Stimulated activated CD8-positive, alpha-beta memory T cell treated with anti-CD3 and anti-CD28 coated beads, Interleukin-15, amount 100 ng/mL, for 48 hours (primary cell): ENCODE data around the gene GTPBP3.

Source experiments
- DNase-seq, 2 donors: peaks; one replicate each; pipeline ENCODE4 v3.0.0-alpha.2; 2020; ENCODE audit warnings: low read depth in 2 of 2

The GTPBP3 gene

DNA sequence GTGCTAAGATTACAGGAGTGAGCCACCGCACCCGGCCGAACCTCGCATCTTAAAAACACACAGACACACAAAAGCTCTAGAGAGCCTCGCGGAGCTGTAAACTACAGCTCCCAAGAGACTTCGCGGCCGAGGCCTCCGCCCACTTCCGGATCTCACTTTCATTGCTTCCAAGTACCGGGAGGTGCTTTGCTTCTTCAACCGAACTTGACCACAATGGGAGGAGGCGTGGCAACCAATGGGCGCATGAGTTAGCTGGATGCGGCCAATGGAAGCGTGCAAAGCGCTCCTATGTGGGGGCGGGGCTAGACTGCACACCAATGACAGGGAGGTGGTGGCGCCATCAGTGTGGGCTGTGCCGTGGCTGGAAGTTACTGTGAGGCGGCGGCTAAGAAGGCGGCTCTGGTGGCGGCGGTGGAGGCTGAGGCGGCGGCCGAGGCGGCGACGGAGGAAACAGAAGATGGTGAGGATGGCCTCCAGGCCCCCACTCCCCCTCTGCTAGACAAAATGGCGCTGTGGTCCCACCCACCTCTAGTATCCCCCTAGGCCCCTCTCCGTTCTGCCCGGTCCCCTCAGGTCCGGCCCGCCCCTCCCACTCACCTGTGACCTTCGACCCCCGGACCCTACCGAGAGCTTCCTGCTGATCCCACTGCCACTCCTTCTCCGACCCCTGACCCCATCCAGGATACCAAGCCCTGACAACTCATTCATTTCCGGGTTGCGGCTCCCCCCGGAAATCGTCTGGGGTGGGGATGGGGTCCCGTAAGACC is 28.0 kb upstream of the GTPBP3 start, which contains the start of gene DDA1:
TSS of gene DDA1 (plus strand) at position 366 of the 767 bp plus-strand sequence. CDS start at position 458, 92 bp downstream.
- DNase-seq, result peak; percentile 98 to 99

- no peak for DNase-seq
Observed at GRCh38 chr19:17309965-17310461, 27.3 kb upstream of the GTPBP3 start.

DNA sequence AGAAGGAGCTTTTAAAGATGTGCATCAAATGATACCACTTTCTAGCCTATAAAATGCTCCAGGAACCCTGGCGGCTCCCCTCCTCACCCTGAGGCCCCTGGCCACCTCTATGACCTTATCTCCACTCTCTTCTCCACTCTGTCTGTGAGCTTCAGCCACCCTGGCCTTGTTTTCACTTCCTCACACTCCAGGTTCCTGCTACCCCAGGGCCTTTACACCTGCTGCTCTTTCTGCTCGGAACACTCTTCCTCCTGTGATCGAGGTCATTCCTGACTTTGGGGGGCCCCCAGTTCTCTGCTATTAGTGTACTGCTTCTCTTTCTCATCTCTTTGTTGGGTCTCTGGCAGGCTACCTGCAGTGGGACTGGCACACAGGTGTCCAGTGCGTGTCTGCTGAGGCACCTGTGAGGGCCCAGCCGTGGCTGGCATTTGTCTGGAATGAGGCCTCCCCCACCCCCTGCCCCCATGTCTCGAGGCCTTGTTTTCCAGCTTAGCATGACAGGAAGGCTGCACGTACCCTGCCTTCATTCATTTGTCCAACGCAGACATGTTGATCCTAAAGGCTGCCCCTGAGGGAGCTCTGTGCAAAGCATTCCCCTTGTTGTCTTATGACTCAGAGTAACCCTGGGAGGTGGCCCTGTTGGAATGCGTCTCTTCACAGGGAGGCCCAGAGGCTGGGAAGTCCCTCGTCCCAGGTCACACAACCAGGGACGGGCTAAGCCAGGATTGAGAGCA is 25.7 kb upstream of the GTPBP3 start:
- no peak for DNase-seq

- no peak for DNase-seq
Observed at GRCh38 chr19:17312189-17313113, 24.9 kb upstream of the GTPBP3 start.

GRCh38 chr19:17314007-17314593 is 23.3 kb upstream of the GTPBP3 start:
- no peak for DNase-seq

DNA sequence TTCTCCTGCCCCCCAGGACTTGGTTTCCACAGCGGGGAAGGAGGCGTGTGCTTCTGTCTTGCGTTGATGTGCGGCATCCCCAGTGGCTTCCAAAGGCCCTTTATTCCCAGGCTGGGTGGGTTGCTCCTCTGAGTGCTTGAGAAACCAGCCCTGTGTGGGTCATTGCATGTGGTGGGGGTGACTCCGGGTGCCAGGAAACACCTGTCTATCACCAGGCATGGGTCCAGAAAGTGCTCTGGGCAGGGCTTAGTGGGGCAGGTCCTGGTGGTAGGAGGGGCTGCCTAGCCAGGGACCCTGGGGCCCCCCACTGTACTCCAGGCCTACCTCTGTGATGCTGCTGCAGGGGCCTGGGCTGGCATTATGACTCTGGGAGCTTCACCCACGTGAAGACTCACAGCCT is 18.4 kb upstream of the GTPBP3 start:
- DNase-seq, result no peak

GRCh38 chr19:17319473-17320238 is 17.7 kb upstream of the GTPBP3 start:
- no peak for DNase-seq

DNA sequence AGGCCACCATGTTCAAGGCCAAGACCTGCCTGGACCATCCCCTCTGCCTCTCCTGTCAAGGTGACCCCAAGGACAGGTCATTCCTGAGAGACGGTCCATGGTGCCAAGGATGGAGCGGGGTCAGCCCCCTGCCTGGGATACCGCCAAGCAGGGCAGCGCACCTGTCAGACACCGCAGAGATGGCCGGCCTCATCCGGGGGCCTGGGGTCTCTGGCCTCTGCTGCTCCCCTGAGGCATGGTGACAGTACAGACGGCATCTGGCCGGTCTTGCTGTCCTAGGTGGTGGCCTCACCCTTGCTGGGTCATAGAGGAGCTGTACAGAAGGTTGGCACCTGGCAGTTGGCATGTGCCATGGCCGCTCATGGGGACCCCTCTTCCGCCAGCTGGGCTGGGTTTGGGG is 16.9 kb upstream of the GTPBP3 start:
- no peak for DNase-seq

- no peak for DNase-seq
Observed at GRCh38 chr19:17321655-17322489, 15.5 kb upstream of the GTPBP3 start.

DNA sequence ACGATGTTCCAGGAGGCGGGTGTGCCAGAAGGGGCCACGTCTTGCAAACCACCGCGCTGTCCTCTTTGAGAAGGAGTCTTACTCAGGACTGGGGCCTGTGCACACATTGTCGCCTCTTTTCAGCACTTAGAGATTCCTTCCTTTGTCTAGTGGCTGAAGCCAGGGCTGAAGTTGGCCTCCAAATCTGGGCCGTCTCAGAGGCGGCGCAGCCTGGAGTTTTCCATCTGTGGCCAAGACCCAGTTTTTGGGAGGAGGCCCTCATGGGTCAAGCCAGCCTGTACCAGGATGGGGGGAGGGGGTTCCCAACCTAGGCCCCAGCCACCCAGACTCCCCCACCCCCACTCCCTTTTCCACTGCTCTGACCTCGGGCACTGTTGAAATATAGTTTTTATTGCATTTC is 14.5 kb upstream of the GTPBP3 start:
- no peak for DNase-seq

GRCh38 chr19:17323300-17323963 is 13.9 kb upstream of the GTPBP3 start:
- DNase-seq, result no peak

DNA sequence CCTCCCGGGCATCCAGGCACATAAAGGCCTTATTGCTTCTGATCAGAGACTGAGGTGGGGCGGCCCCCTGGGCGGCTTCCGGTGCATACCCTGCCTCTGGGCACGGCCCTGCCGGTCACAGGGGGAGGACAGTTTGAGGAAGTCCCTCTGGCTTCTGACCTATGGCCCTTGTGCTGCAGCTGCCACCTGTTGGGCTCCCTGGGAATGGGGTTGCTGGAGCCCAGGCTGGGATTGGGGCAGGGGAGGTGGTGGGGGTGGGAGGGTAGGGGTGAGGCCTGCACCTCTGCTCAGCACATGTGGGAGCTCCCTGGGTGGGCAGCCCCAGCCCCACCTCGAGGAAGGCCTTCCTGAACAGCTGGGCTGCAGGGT is 13.4 kb upstream of the GTPBP3 start:
- DNase-seq, result no peak

DNA sequence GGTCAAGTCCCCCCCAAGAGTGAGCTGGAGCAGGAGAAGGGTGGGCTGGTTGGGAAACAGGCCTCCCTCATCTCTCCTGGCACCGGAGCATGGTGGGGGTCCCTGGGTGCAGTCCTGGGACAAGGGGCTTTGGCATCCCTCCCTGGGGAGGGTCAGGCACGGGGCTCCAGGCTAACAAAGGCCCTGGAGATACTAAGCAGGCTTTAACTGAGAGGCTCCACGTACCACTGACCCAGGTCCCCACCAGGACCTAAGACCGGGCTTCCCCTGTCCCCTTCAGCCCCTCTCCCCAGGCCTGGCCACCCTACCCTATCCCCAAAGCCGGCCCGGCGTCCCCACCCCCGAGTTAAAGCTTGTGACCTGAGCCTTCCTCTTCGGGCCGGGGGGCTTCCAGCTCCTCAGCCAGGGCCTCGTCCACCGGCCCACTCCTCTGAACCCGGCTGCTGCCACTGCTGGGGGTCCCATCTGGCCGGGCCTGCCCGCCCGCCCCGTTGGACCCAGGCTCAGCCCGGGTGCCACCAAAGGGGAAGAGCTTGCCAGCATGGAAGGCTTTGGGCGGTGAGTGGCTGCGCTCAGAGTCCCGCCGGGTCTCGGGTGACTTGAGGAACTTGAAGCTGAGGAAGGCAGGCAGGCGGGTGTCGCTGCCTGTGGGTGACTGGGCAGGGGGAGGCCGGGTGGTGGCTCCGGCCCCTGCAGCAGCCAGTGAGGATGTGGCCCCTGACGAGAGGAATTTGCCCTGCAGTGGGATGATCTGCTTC is 12.8 kb upstream of the GTPBP3 start:
- no peak for DNase-seq

DNA sequence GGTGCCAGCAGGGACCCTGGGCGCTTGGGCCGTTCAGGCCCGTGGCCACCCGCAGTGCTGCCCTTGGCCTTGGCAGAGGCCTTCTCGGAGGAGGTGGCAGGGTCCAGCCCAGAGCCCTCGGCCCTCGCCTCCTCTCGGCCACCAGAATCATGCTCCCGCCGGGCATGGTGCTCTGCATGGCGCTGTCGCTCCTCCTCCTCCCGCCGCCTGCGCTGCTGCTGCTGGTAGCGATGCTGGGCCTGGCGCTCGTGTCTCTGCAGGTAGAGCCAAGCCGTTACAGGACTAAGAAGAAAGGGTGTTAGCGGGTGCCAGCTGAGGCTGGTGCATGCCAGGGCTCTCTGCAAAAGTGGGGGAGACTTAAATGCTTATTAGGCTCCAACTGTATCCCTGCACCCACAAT is 12.2 kb upstream of the GTPBP3 start:
- DNase-seq, result no peak

DNA sequence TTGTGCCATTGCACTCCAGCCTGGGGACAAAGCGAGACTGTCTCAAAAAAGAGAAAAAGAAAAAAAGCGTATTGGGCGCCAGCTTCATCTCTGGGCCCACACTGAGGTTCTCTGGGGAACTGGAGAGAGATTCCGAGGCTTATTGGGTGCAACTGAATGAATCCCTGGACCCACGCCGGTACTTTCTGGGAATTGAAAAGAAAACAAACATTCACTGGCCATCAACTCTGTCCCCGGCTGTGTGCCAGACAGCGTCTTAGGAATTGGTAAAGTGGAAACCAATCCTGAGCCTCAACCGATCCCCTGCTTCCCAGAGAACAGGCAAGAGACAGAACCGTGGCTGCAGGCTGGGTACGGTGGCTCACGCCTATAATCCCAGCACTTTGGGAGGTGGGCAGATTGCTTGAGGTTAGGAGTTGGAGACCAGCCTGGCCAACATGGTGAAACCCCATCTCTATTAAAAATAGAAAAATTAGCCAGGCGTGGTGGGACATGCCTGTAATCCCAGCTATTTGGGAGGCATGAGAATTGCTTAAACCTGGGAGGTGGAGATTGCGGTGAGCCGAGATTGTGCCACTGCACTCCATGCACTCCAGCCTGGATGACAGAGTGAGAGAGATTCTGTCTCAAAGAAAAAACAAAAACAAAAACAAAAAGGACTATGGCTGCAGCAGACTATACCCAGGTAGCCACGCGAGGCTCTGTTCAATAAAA is 11.3 kb upstream of the GTPBP3 start:
- DNase-seq, result no peak

DNA sequence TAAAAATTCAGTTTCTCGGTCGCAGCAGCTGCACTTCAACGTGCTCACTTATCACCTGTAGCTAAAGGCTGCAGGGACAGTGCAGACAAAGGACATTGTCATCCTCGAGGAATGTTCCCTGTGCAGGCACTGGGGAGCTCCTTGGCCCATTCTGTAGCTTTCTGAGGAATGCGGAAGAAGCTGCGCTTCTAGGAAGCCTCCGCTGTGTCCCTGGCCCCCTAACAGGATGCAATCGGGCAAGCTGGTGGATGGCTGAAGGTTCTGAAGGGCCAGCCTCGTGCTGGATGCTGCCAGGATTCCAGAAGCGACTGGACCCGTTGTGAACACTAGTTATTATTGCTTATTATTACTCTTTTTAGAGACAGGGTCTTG is 10.8 kb upstream of the GTPBP3 start:
- no peak for DNase-seq

GRCh38 chr19:17327068-17327653 is 10.2 kb upstream of the GTPBP3 start:
- DNase-seq, result no peak
